ENCODE data around the gene DBF4. TPM values are rescaled to one million over a fixed set of nuclear protein-coding genes. Genes with fewer than 3 reads are reported as not detected.
"Not testable (repeated sequence)": the region's sequence is repeated elsewhere in the genome, so short reads cannot be mapped to it uniquely, and the experiment has no call there.

Gene DBF4
- total RNA-seq, 2 experiments from 2014 or later, result 70.1 to 70.6 TPM

- CTCF ChIA-PET, result interaction anchor here (0.6 to 1.4 kb wide), 2 partner anchors 9 to 11 kb away, joined by 3 read pairs; no protein-coding TSS in a partner anchor
- Mint-ChIP-seq H3K27me3 (ENCODE audit: low read depth) (no peaks in the 10 kb centered on the region), H3K4me1 (ENCODE audit: low read depth) (peaks cover 2% of the 10 kb centered on the region), H3K27ac (no peak overlapping the region), H3K9me3 (no peaks in the 10 kb centered on the region), H3K36me3 (ENCODE audit: low read depth) (peaks cover 30% of the 10 kb centered on the region), H3K4me3 (no peak overlapping the region)
- intact Hi-C loops (cut with micrococcal nuclease), result no loop called here
- no peak for DNase-seq
Measured at GRCh38 chr7:87895363-87895762, 19.1 kb downstream of the DBF4 start.

GRCh38 chr7:87899255-87899654 lies 23.0 kb downstream of the DBF4 start:
- CTCF ChIA-PET, result no interaction called here
- Mint-ChIP-seq H3K36me3 (ENCODE audit: low read depth) (peaks cover 42% of the 10 kb centered on the region), H3K4me1 (ENCODE audit: low read depth) (peaks cover 2% of the 10 kb centered on the region), H3K27me3 (ENCODE audit: low read depth) (no peaks in the 10 kb centered on the region), H3K27ac (no peak overlapping the region), H3K9me3 (no peaks in the 10 kb centered on the region), H3K4me3 (no peak overlapping the region)
- DNase-seq, result no peak
- intact Hi-C loops (cut with micrococcal nuclease), result no loop called here

DNA sequence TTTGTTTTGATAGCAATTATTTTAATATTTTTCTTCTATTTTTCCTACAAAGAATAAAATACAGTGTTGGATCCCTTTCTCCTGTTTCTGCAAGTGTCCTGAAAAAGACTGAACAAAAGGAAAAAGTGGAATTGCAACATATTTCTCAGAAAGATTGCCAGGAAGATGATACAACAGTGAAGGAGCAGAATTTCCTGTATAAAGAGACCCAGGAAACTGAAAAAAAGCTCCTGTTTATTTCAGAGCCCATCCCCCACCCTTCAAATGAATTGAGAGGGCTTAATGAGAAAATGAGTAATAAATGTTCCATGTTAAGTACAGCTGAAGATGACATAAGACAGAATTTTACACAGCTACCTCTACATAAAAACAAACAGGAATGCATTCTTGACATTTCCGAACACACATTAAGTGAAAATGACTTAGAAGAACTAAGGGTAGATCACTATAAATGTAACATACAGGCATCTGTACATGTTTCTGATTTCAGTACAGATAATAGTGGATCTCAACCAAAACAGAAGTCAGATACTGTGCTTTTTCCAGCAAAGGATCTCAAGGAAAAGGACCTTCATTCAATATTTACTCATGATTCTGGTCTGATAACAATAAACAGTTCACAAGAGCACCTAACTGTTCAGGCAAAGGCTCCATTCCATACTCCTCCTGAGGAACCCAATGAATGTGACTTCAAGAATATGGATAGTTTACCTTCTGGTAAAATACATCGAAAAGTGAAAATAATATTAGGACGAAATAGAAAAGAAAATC lies 31.0 kb downstream of the DBF4 start:
- H3K27ac Mint-ChIP-seq; intact Hi-C loops (cut with micrococcal nuclease); H3K4me1 Mint-ChIP-seq (ENCODE audit: low read depth); H3K4me3 Mint-ChIP-seq; H3K27me3 Mint-ChIP-seq (ENCODE audit: low read depth); CTCF ChIA-PET; H3K9me3 Mint-ChIP-seq; DNase-seq: not testable (repeated sequence)
- H3K36me3 Mint-ChIP-seq (ENCODE audit: low read depth), result peaks cover 16% of the 10 kb centered on the region

DNA sequence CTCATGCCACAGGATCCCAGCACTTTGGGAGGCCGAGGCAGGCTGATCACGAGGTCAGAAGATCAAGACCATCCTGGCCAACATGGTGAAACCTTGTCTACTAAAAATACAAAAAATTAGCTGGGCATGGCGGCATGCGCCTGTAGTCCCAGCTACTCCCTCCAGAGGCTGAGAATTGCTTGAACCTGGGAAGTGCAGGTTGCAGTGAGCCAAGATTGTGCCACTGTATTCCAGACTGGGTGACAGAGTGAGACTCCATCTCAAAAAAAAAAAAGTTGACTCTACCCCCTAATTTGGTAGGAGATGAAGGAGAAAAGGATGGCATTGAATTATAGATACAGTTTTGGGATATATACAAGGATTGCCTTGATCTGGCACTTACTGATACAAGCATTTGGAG lies 32.5 kb downstream of the DBF4 start:
- H3K27ac Mint-ChIP-seq; H3K27me3 Mint-ChIP-seq (ENCODE audit: low read depth); DNase-seq; H3K4me1 Mint-ChIP-seq (ENCODE audit: low read depth); H3K9me3 Mint-ChIP-seq; intact Hi-C loops (cut with micrococcal nuclease); CTCF ChIA-PET; H3K4me3 Mint-ChIP-seq: not testable (repeated sequence)
- peaks cover 12% of the 10 kb centered on the region for H3K36me3 Mint-ChIP-seq (ENCODE audit: low read depth)

- no peaks in the 10 kb centered on the region for H3K27me3 Mint-ChIP-seq (ENCODE audit: low read depth)
- no peak overlapping the region for H3K27ac Mint-ChIP-seq
- CTCF ChIA-PET, result no interaction called here
- H3K4me3 Mint-ChIP-seq, result no peak overlapping the region
- no peak for DNase-seq
- no peaks in the 10 kb centered on the region for H3K9me3 Mint-ChIP-seq
- intact Hi-C loops (cut with micrococcal nuclease), result no loop called here
- peaks cover 4% of the 10 kb centered on the region for H3K4me1 Mint-ChIP-seq (ENCODE audit: low read depth)
- peaks cover 8% of the 10 kb centered on the region for H3K36me3 Mint-ChIP-seq (ENCODE audit: low read depth)
Measured at GRCh38 chr7:87912121-87912520, 35.8 kb downstream of the DBF4 start.

- intact Hi-C loops (cut with micrococcal nuclease), result no loop called here
- no peaks in the 10 kb centered on the region for H3K36me3 Mint-ChIP-seq (ENCODE audit: low read depth)
- no peaks in the 10 kb centered on the region for H3K9me3 Mint-ChIP-seq
- no peak for DNase-seq
- CTCF ChIA-PET, result no interaction called here
- H3K27me3 Mint-ChIP-seq (ENCODE audit: low read depth), result peaks cover 5% of the 10 kb centered on the region
- H3K4me3 Mint-ChIP-seq, result no peak overlapping the region
- no peaks in the 10 kb centered on the region for H3K4me1 Mint-ChIP-seq (ENCODE audit: low read depth)
- no peak overlapping the region for H3K27ac Mint-ChIP-seq
Measured at GRCh38 chr7:87918740-87919139, 42.4 kb downstream of the DBF4 start.

GRCh38 chr7:87919875-87920274 lies 43.6 kb downstream of the DBF4 start:
- Mint-ChIP-seq H3K9me3 (no peaks in the 10 kb centered on the region), H3K4me1 (ENCODE audit: low read depth) (no peaks in the 10 kb centered on the region), H3K27me3 (ENCODE audit: low read depth) (peaks cover 5% of the 10 kb centered on the region), H3K36me3 (ENCODE audit: low read depth) (no peaks in the 10 kb centered on the region), H3K4me3 (no peak overlapping the region), H3K27ac (no peak overlapping the region)
- CTCF ChIA-PET, result no interaction called here
- no peak for DNase-seq
- intact Hi-C loops (cut with micrococcal nuclease), result no loop called here

- Mint-ChIP-seq H3K4me3 (no peak overlapping the region), H3K4me1 (ENCODE audit: low read depth) (no peaks in the 10 kb centered on the region), H3K9me3 (no peaks in the 10 kb centered on the region), H3K27ac (no peak overlapping the region), H3K27me3 (ENCODE audit: low read depth) (peaks cover 5% of the 10 kb centered on the region), H3K36me3 (ENCODE audit: low read depth) (no peaks in the 10 kb centered on the region)
- intact Hi-C loops (cut with micrococcal nuclease), result no loop called here
- CTCF ChIA-PET, result no interaction called here
- no peak for DNase-seq
Measured at GRCh38 chr7:87920578-87920977, 44.3 kb downstream of the DBF4 start.

DNA sequence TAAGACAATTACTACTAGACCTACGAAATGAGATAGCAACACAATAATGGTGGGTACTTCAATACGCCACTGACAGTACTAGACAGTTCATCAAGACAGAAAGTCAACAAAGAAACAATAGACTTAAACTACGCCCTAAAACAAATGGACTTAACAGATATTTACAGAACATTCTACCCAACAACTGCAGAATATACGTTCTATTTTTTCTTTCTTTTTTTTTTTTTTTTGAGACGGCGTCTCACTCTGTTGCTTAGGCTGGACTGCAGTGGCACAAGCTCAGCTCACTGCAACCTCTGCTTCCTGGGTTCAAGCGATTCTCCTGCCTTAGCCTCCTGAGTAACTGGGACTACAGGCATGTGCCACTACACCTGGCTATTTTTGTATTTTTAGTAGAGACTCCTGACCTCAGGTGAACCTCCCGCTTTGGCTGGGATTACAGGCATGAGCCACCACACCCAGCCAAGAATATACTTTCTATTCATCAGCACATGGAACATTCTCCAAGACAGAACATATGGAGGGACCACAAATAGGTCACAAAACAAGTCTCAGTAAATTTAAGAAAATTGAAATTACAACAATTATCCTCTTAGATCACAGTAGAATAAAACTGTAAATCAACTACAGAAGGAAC lies 46.6 kb downstream of the DBF4 start:
- H3K9me3 Mint-ChIP-seq; H3K27me3 Mint-ChIP-seq (ENCODE audit: low read depth); CTCF ChIA-PET; H3K27ac Mint-ChIP-seq; intact Hi-C loops (cut with micrococcal nuclease); H3K36me3 Mint-ChIP-seq (ENCODE audit: low read depth); H3K4me3 Mint-ChIP-seq; H3K4me1 Mint-ChIP-seq (ENCODE audit: low read depth); DNase-seq: not testable (repeated sequence)

- H3K4me1 Mint-ChIP-seq (ENCODE audit: low read depth), result peaks cover 3% of the 10 kb centered on the region
- H3K4me3 Mint-ChIP-seq, result no peak overlapping the region
- CTCF ChIA-PET, result interaction anchor here (0.7 kb wide), 1 partner anchor 132 kb away, joined by 3 read pairs; no protein-coding TSS in a partner anchor
- H3K36me3 Mint-ChIP-seq (ENCODE audit: low read depth), result no peaks in the 10 kb centered on the region
- no peaks in the 10 kb centered on the region for H3K27me3 Mint-ChIP-seq (ENCODE audit: low read depth)
- no peaks in the 10 kb centered on the region for H3K9me3 Mint-ChIP-seq
- intact Hi-C loops (cut with micrococcal nuclease), result no loop called here
- H3K27ac Mint-ChIP-seq, result no peak overlapping the region
- no peak for DNase-seq
Measured at GRCh38 chr7:87926581-87927461, 50.5 kb downstream of the DBF4 start.

DNA sequence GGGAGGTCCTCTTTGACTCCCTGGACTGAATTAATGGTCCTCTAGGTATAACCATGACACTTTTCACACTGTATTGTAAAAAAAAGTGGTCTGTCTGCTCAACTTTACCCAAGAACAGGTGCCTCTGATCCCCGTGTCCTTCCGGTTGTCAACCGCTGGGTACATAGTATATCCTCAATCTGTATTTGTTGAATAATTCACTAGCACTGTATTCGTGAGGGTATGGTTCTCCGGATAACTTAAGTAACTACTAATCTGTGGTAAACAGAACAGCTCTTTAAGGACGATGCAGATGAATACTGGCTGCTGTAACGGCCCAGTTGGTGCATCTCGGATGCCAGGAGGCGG lies 57.3 kb downstream of the DBF4 start:
- H3K4me1 Mint-ChIP-seq (ENCODE audit: low read depth), result peaks cover 10% of the 10 kb centered on the region
- no peak for DNase-seq
- intact Hi-C loops (cut with micrococcal nuclease), result loop anchor here (5.0 kb wide), 3 partner anchors 136 to 716 kb away; partner anchors contain the start of gene TMEM243
- no peak overlapping the region for H3K27ac Mint-ChIP-seq
- peaks cover 7% of the 10 kb centered on the region for H3K27me3 Mint-ChIP-seq (ENCODE audit: low read depth)
- H3K9me3 Mint-ChIP-seq, result no peaks in the 10 kb centered on the region
- H3K4me3 Mint-ChIP-seq, result peak overlapping the region; percentile 84
- CTCF ChIA-PET, result interaction anchor here (0.6 to 1.4 kb wide), 3 partner anchors 137 to 236 kb away, joined by 3 to 4 read pairs (median 3); no protein-coding TSS in a partner anchor
- H3K36me3 Mint-ChIP-seq (ENCODE audit: low read depth), result peaks cover 3% of the 10 kb centered on the region

DNA sequence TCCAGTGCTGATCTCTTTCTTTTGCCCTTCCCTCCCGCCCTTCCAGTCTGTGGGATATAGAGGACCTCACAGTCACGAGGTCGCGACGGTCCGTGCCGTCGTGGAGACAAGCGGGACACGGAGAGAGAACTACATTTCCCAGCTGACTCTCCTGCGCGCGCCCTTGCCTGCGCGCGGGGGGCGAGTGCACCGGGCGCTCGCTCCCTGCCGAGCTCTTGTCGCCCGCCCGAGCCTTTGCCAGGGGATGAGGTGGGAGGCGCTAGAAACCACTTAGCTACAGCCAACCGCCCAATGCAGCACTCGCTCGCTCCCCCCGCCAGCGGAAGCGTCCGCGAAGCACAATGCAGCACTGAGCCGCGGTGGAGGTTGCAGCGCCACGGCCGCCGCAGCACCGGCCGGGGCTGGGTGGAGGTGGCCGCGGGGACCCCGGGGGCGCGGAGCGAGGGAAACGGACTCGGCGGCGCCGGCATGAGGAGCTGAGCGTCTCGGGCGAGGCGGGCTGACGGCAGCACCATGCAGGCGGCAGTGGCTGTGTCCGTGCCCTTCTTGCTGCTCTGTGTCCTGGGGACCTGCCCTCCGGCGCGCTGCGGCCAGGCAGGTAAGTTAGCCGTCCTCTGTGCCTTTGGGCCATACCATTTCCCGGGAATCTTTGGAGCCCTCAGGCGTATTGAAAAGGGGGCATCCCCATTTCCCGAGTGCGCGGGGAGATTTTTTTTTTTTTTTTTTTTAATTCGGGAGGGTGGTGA lies 57.8 kb downstream of the DBF4 start, which contains the start of gene ADAM22:
Gene ADAM22, plus strand, starts transcription at position 299 of the 746 bp plus-strand sequence. Its CDS starts 215 bp downstream, at position 514.
- CTCF ChIA-PET, result interaction anchor here (0.6 to 1.4 kb wide), 3 partner anchors 137 to 236 kb away, joined by 3 to 4 read pairs (median 3); no protein-coding TSS in a partner anchor
- intact Hi-C loops (cut with micrococcal nuclease), result loop anchor here (1.0 to 5.0 kb wide), 5 partner anchors 58 to 717 kb away; partner anchors contain the start of genes DBF4, SLC25A40 and TMEM243
- Mint-ChIP-seq H3K27ac (no peak within 1 kb of the TSS), H3K27me3 (ENCODE audit: low read depth) (peaks cover 7% of the 10 kb centered on the region), H3K4me3 (peak within 1 kb of the TSS; percentile 84), H3K4me1 (ENCODE audit: low read depth) (peaks cover 10% of the 10 kb centered on the region), H3K9me3 (no peaks in the 10 kb centered on the region), H3K36me3 (ENCODE audit: low read depth) (peaks cover 3% of the 10 kb centered on the region)
- DNase-seq, result peak; percentile 85
